Loucy (cell line): ENCODE data around the gene TMEM204.

Experiments
- H2AFZ ChIP-seq: fragments of 200-600 bp; sonication (generic); 2 replicates; pipeline ENCODE4 v1.6.0; 2016; ENCODE audit warnings: antibody characterized with exemption, mild to moderate bottlenecking, low read length, moderate library complexity
- H3F3A ChIP-seq: fragments of 200-600 bp; 2 replicates; pipeline ENCODE4 v1.6.0; 2016; ENCODE audit warnings: antibody characterized with exemption, low read depth, mild to moderate bottlenecking
- H3K27me3 ChIP-seq: fragments of 200-600 bp; sonication (generic); 2 replicates; pipeline ENCODE4 v1.6.1; 2014; ENCODE audit warnings: low read length, mild to moderate bottlenecking; ENCODE audit not compliant: insufficient read depth, poor library complexity, severe bottlenecking
- H3K36me3 ChIP-seq: fragments of 200-600 bp; sonication (generic); 2 replicates; pipeline ENCODE4 v1.6.1; 2016; ENCODE audit warnings: low read length; ENCODE audit not compliant: insufficient read depth
- H3K4me1 ChIP-seq: fragments of 200-600 bp; sonication (generic); 2 replicates; pipeline ENCODE4 v1.5.1; 2014; ENCODE audit warnings: low read length, mild to moderate bottlenecking; ENCODE audit not compliant: insufficient read depth, poor library complexity, severe bottlenecking
- H3K4me2 ChIP-seq: fragments of 200-600 bp; sonication (generic); 2 replicates; pipeline ENCODE4 v1.6.0; 2014; ENCODE audit warnings: antibody characterized with exemption, low read length, low read depth, mild to moderate bottlenecking; ENCODE audit not compliant: poor library complexity, severe bottlenecking
- H3K4me3 ChIP-seq: fragments of 200-600 bp; sonication (generic); 2 replicates; pipeline ENCODE4 v1.5.1; 2014; ENCODE audit warnings: low read length, mild to moderate bottlenecking, mixed read lengths; ENCODE audit not compliant: poor library complexity, severe bottlenecking
- H3K79me2 ChIP-seq: fragments of 200-600 bp; sonication (generic); 2 replicates; pipeline ENCODE4 v1.6.1; 2014; ENCODE audit warnings: low read length; ENCODE audit not compliant: insufficient read depth
- H3K9ac ChIP-seq: fragments of 200-600 bp; sonication (generic); 2 replicates; pipeline ENCODE4 v1.6.0; 2014; ENCODE audit warnings: mild to moderate bottlenecking, low read depth, low read length, moderate library complexity; ENCODE audit not compliant: poor library complexity, severe bottlenecking
- H3K9me2 ChIP-seq: fragments of 200-600 bp; sonication (generic); replicated peaks from 2 replicates; pipeline ENCODE4 v1.6.1; 2016; ENCODE audit warnings: low read depth, low read length, mixed read lengths
- H3K9me3 ChIP-seq: fragments of 200-600 bp; sonication (generic); 2 replicates; pipeline ENCODE4 v1.6.1; 2014; ENCODE audit warnings: mild to moderate bottlenecking, antibody characterized with exemption, low read length, low read depth; ENCODE audit not compliant: insufficient read depth
- H4K20me1 ChIP-seq: fragments of 200-600 bp; sonication (generic); 2 replicates; pipeline ENCODE4 v1.6.0; 2014; ENCODE audit warnings: antibody characterized with exemption, low read length, mild to moderate bottlenecking; ENCODE audit not compliant: insufficient read depth, poor library complexity, severe bottlenecking
- EZH2phosphoT487 ChIP-seq: fragments of 200-600 bp; IDR thresholded peaks from 2 replicates; pipeline ENCODE4 v1.6.1; 2018; ENCODE audit warnings: antibody characterized with exemption, mild to moderate bottlenecking, moderate library complexity, borderline replicate concordance
- TF ChIP-seq, protein P1 (sequence below): fragments of 200-600 bp; sonication (generic); conservative IDR thresholded peaks from 2 replicates; pipeline ENCODE4 v1.5.1; 2014; ENCODE audit warnings: mild to moderate bottlenecking, antibody characterized with exemption, low read length

The TMEM204 gene

DNA sequence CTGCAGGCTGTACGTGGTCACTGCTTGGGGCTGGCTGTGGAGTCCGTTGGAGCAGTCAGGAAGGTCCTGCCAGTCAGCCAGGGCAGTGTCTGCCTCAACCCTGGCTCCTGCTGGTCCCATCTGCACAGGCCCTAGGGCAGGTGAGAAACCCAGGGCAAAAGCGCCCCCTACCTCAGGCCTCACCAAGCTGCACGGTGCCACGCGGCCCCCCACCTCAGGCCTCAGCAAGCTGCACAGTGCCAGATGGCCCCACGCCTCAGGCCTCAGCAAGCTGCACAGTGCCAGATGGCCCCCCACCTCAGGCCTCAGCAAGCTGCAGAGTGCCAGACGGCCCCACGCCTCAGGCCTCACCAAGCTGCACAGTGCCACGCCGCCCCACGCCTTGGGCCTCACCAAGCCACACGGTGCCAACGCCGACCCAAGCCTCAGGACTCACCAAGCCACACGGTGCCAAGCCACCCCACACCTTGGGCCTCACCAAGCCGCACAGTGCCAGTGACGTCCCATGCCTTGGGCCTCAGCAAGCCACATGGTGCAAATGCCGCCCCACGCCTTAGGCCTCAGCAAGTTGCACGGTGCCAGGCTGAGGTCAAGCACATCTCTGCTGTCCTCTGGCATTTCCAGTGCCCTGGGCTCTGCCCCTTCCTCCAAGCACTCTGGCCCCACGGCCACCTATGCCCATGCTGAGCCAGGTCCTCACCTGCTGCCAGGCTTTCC lies 5.5 kb downstream of the TMEM204 start:
- TF ChIP-seq, protein P1, sequence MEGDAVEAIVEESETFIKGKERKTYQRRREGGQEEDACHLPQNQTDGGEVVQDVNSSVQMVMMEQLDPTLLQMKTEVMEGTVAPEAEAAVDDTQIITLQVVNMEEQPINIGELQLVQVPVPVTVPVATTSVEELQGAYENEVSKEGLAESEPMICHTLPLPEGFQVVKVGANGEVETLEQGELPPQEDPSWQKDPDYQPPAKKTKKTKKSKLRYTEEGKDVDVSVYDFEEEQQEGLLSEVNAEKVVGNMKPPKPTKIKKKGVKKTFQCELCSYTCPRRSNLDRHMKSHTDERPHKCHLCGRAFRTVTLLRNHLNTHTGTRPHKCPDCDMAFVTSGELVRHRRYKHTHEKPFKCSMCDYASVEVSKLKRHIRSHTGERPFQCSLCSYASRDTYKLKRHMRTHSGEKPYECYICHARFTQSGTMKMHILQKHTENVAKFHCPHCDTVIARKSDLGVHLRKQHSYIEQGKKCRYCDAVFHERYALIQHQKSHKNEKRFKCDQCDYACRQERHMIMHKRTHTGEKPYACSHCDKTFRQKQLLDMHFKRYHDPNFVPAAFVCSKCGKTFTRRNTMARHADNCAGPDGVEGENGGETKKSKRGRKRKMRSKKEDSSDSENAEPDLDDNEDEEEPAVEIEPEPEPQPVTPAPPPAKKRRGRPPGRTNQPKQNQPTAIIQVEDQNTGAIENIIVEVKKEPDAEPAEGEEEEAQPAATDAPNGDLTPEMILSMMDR, result peak; percentile 44
- TF ChIP-seq EZH2phosphoT487, result no peak
- Histone ChIP-seq H3K9ac (peak overlapping the region; percentile 22), H3K4me1 (peaks cover 25% of the 10 kb centered on the region), H2AFZ (no peak overlapping the region), H4K20me1 (no peaks in the 10 kb centered on the region), H3K36me3 (no peaks in the 10 kb centered on the region), H3K4me3 (no peak overlapping the region), H3K9me3 (no peaks in the 10 kb centered on the region), H3K27me3 (no peaks in the 10 kb centered on the region), H3K4me2 (peak overlapping the region; percentile 68), H3F3A (no peaks in the 10 kb centered on the region), H3K9me2 (no peaks in the 10 kb centered on the region), H3K79me2 (no peaks in the 10 kb centered on the region)

DNA sequence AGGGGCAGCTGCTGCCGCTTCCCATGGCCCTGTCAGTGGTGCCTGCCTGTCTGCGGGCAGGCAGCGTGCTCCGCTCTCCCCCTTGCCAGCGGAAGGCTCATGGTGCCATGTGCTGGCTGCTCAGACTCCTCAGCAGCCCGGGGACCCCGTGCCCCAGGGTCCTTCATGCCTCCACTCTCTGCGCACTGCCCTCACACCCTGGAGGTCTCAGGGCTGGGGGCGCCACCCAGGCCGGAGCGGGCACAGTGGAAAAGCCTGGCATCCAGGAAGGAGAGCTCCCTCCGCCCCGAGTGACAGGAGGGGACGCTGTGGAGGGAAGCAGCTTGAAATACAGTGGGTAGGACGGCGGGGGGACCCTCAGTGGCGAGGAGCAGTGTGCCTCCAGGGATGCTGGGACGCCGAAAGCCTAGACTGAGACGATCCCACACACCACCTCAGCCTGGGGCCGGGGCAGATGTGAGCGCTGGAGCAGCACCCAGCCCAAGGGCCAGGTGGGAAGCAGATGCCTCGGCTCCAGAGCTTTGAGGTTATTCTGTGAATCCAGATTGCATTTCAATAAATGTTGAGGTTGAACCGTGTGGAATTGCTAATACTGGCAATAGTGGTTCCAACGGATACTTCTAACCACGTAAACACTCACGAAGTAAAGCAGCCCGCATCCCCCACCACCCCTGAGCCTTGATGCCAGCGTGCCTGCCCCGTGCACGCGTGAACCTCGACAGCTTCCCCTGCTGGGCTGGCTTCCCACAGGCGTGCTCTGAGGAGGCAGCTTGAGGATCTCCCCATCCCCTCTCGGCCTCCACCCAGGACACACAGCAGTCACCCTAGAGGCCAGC lies 6.5 kb downstream of the TMEM204 start:
- Histone ChIP-seq H3K9me2 (no peaks in the 10 kb centered on the region), H2AFZ (no peak overlapping the region), H3K4me2 (no peak overlapping the region), H3K9ac (no peak overlapping the region), H3K4me3 (no peak overlapping the region), H3K79me2 (no peaks in the 10 kb centered on the region), H3K4me1 (peaks cover 27% of the 10 kb centered on the region), H3F3A (no peaks in the 10 kb centered on the region), H3K27me3 (no peaks in the 10 kb centered on the region), H3K9me3 (no peaks in the 10 kb centered on the region), H4K20me1 (no peaks in the 10 kb centered on the region), H3K36me3 (no peaks in the 10 kb centered on the region)
- TF ChIP-seq, protein P1, result no peak
- TF ChIP-seq EZH2phosphoT487, result no peak

DNA sequence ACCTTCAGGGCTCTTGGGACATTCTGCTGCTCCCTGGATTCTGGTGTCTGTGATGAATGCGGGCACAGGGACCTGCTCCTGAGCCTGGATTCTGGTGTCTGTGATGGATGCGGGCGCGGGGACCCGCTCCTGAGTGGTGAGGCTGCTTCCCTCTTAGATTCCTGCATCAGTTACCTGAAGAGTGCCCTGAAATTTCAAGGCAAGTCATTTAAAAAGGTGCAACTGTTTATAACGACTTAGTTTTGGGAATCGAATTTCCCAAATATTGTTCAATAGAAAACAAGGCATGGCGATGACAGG lies 7.0 kb downstream of the TMEM204 start:
- Histone ChIP-seq H3K4me1 (peaks cover 33% of the 10 kb centered on the region), H3K9ac (no peak overlapping the region), H3K4me3 (no peak overlapping the region), H4K20me1 (no peaks in the 10 kb centered on the region), H3K9me2 (no peaks in the 10 kb centered on the region), H3K27me3 (no peaks in the 10 kb centered on the region), H3K9me3 (no peaks in the 10 kb centered on the region), H3K36me3 (no peaks in the 10 kb centered on the region), H3F3A (no peaks in the 10 kb centered on the region), H3K79me2 (no peaks in the 10 kb centered on the region), H3K4me2 (no peak overlapping the region), H2AFZ (no peak overlapping the region)
- TF ChIP-seq, protein P1, result no peak
- no peak for TF ChIP-seq EZH2phosphoT487
